Measurements from ENCODE around the gene ASXL1. TPM values are rescaled to one million over a fixed set of nuclear protein-coding genes. Genes with fewer than 3 reads are reported as not detected.
A peak's percentile ranks its signal among the peaks of the same experiment; 100 is the strongest.

The ASXL1 gene
- total and polyA plus RNA-seq, 10 of the 15 experiments (the other 5 are each of a cell fraction or from before 2014, with no cell fraction given): 11.0 to 87.6 (median 56.8) TPM

GRCh38 chr20:32333181-32333987, 24.7 kb upstream of the ASXL1 start:
- H3K4me3 ChIP-seq: no peak overlapping the region
- H4K20me1 ChIP-seq (ENCODE audit: control insufficient read depth, insufficient read depth): no peaks in the 10 kb centered on the region
- no TSS peak for BruUV-seq (replicated peaks)
- CTCF ChIA-PET: interaction anchor here (0.8 to 2.3 kb wide), 6 partner anchors 21 to 298 kb away, joined by 3 to 8 read pairs (median 5); no protein-coding TSS in a partner anchor
- H3K27me3 ChIP-seq (replicated peaks in 1 of 2; ENCODE audit: control insufficient read depth in 2 of 2, insufficient read depth in 2 of 2, low read length in 1 of 2): no peaks in the 10 kb centered on the region
- peak overlapping the region; percentile 55 for H3K9ac ChIP-seq (ENCODE audit: control insufficient read depth, insufficient read depth, low read length)
- no peaks in the 10 kb centered on the region for H3K9me3 ChIP-seq (replicated peaks; ENCODE audit: control insufficient read depth, insufficient read depth, low read length)
- FAIRE-seq: peak; percentile 65
- DNase-seq (ENCODE audit: low read depth, low spot score): peak; percentile 81
- H3K27ac ChIP-seq (ENCODE audit: control insufficient read depth, insufficient read depth): peak overlapping the region; percentile 90
- ATAC-seq: peak; percentile 77
- in situ Hi-C loops (cut with MboI): no loop called here
- H3K4me2 ChIP-seq (ENCODE audit: control insufficient read depth, insufficient read depth): peak overlapping the region; percentile 84
- H3K79me2 ChIP-seq (ENCODE audit: control insufficient read depth, insufficient read depth, low read length): no peaks in the 10 kb centered on the region
- WGBS (ENCODE audit: insufficient coverage, insufficient replicate concordance, low lambda C conversion rate, missing lambda C conversion rate): under 1% methylated on average over 12 of the region's 12 CpGs
- intact Hi-C loops (cut with micrococcal nuclease; ENCODE audit: unreplicated experiment): loop anchor here (5.0 kb wide), 1 partner anchor 319 kb away; no protein-coding TSS in a partner anchor
- SMC1A ChIA-PET (ENCODE audit: uncharacterized antibody, unreplicated experiment): interaction anchor here (0.9 to 3.0 kb wide), 11 partner anchors 9 to 321 kb away, joined by 3 to 21 read pairs (median 4); partner anchors contain the start of gene ASXL1
- peaks cover 44% of the 10 kb centered on the region for H3K4me1 ChIP-seq (ENCODE audit: control insufficient read depth, insufficient read depth, low read length)
- peaks cover 8 to 21% of the 10 kb centered on the region in 2 experiments for H3K36me3 ChIP-seq (ENCODE audit: control insufficient read depth in 2 of 2, insufficient read depth in 2 of 2, low read length in 1 of 2)
- RAD21 ChIA-PET (ENCODE audit: unreplicated experiment): interaction anchor here (0.7 to 2.7 kb wide), 9 partner anchors 17 to 76 kb away, joined by 3 to 28 read pairs (median 4); partner anchors contain the start of gene ASXL1
- no peak overlapping the region for H2AFZ ChIP-seq (ENCODE audit: control insufficient read depth, low read depth, low read length)
- POLR2A ChIA-PET: interaction anchor here (0.5 to 1.8 kb wide), 6 partner anchors 20 to 1302 kb away, joined by 3 to 10 read pairs (median 4); partner anchors contain the start of gene ASXL1
- TF ChIP-seq ZBED1 (IDR thresholded peaks at IDR 0.05; ENCODE audit: borderline replicate concordance): peak; percentile 76; the same call in 1 of the 2 replicates
- TF ChIP-seq ZNF687 (IDR thresholded peaks at IDR 0.05): peak; percentile 45; the same call in 1 of the 2 replicates
- peak in 1 of 2 experiments; percentile 39; a peak in 2 of 4 replicates for TF ChIP-seq IKZF2 (IDR thresholded peaks at IDR 0.05)
- peak; percentile 28; the same call in 1 of the 2 replicates for TF ChIP-seq CREB1 (IDR thresholded peaks at IDR 0.05; ENCODE audit: low read depth)
- peak; percentile 53 for TF ChIP-seq EED (IDR thresholded peaks at IDR 0.05; ENCODE audit: low read depth)
- peak; percentile 82 for TF ChIP-seq JUNB (IDR thresholded peaks at IDR 0.05)
- no peak for TF ChIP-seq CBFB (IDR thresholded peaks at IDR 0.05; ENCODE audit: low read depth)
- peak; percentile 69; the same call in 1 of the 3 replicates for TF ChIP-seq POU2F2 (IDR thresholded peaks at IDR 0.05; ENCODE audit: borderline replicate concordance, low read depth, low read length)
- TF ChIP-seq RUNX3 (IDR thresholded peaks at IDR 0.05; ENCODE audit: low read length): peak; percentile 81
- TF ChIP-seq CBX5 (IDR thresholded peaks at IDR 0.05; ENCODE audit: low read depth): 0 out of 2 replicates have a peak, but pooled peaks have one; percentile 43
- 0 out of 2 replicates have a peak, but pooled peaks have one; percentile 46 for TF ChIP-seq NBN (IDR thresholded peaks at IDR 0.05)
- TF ChIP-seq HSF1 (IDR thresholded peaks at IDR 0.05; ENCODE audit: low read depth, low read length): no peak
- peak; percentile 44; the same call in 1 of the 2 replicates for TF ChIP-seq BCL11A (IDR thresholded peaks at IDR 0.05; ENCODE audit: low read depth, low read length)
- TF ChIP-seq NFIC (IDR thresholded peaks at IDR 0.05; ENCODE audit: low read depth, low read length): peak; percentile 89
- TF ChIP-seq ZNF217 (IDR thresholded peaks at IDR 0.05): peak; percentile 82; the same call in 1 of the 2 replicates
- no peak for TF ChIP-seq RELA (IDR thresholded peaks at IDR 0.05; ENCODE audit: borderline replicate concordance, partially characterized antibody)
- 0 out of 2 replicates have a peak, but pooled peaks have one; percentile 16 for TF ChIP-seq ATF7 (IDR thresholded peaks at IDR 0.05; ENCODE audit: low read depth)
- peak in 1 of 2 experiments; percentile 64; a peak in 1 of 4 replicates for TF ChIP-seq CEBPB (IDR thresholded peaks at IDR 0.05; ENCODE audit: borderline replicate concordance in 1 of 2, low read depth in 2 of 2, low read length in 2 of 2)
